GM23338 (cell line): Measurements from ENCODE around the gene WASF2. TPM values are rescaled to one million over a fixed set of nuclear protein-coding genes. Genes with fewer than 3 reads are reported as not detected.

Experiments
- ATAC-seq: fragments of 200-7000 bp; cut with Tn5 transposase; 3 replicates; pipeline ENCODE4 v1.9.1; 2020
- DNase-seq: peaks from one replicate; pipeline ENCODE4 v3.0.0-alpha.2; 2015; ENCODE audit warnings: low spot score
- H2AFZ ChIP-seq: fragments of 200-600 bp; sonication (generic); 2 replicates; pipeline ENCODE4 v1.8.0; 2016; ENCODE audit warnings: antibody characterized with exemption, mild to moderate bottlenecking, moderate library complexity
- H3F3A ChIP-seq: fragments of 200-600 bp; sonication (generic); replicated peaks from 2 replicates; pipeline ENCODE4 v1.8.0; 2017; ENCODE audit warnings: antibody characterized with exemption, mixed run types, low read depth
- H3K27ac ChIP-seq: fragments of 200-600 bp; sonication (generic); 2 replicates; pipeline ENCODE4 v1.6.1; 2016; ENCODE audit warnings: low read depth
- H3K27me3 ChIP-seq: fragments of 200-600 bp; sonication (generic); 2 replicates; pipeline ENCODE4 v1.8.0; 2016; ENCODE audit warnings: mild to moderate bottlenecking, mixed run types, moderate library complexity; ENCODE audit not compliant: insufficient read depth
- H3K36me3 ChIP-seq: fragments of 200-600 bp; sonication (generic); 2 replicates; pipeline ENCODE4 v1.8.0; 2016; ENCODE audit warnings: mild to moderate bottlenecking; ENCODE audit not compliant: insufficient read depth
- H3K4me1 ChIP-seq: fragments of 200-600 bp; sonication (generic); 2 replicates; pipeline ENCODE4 v1.8.0; 2016; ENCODE audit warnings: mild to moderate bottlenecking, moderate library complexity; ENCODE audit not compliant: insufficient read depth
- H3K4me2 ChIP-seq: fragments of 200-600 bp; sonication (generic); 2 replicates; pipeline ENCODE4 v1.7.1; 2017; ENCODE audit warnings: mixed run types
- H3K4me3 ChIP-seq: fragments of 200-600 bp; sonication (generic); 2 replicates; pipeline ENCODE4 v1.6.1; 2016; ENCODE audit warnings: mixed run types
- H3K79me2 ChIP-seq: fragments of 200-600 bp; sonication (generic); replicated peaks from 2 replicates; pipeline ENCODE4 v1.8.0; 2017; ENCODE audit warnings: mild to moderate bottlenecking; ENCODE audit not compliant: insufficient read depth
- H3K9me2 ChIP-seq: fragments of 200-600 bp; sonication (generic); 2 replicates; pipeline ENCODE4 v1.8.0; 2017; ENCODE audit not compliant: insufficient read depth
- H4K20me1 ChIP-seq: fragments of 200-600 bp; sonication (generic); replicated peaks from 2 replicates; pipeline ENCODE4 v1.8.0; 2017; ENCODE audit warnings: mild to moderate bottlenecking; ENCODE audit not compliant: insufficient read depth
- H3K27ac Mint-ChIP-seq: 2 replicates; pipeline ENCODE4 v1.8.0; 2020; ENCODE audit warnings: inconsistent platforms, mild to moderate bottlenecking, moderate library complexity, mixed read lengths
- H3K27me3 Mint-ChIP-seq: 3 replicates; pipeline ENCODE4 v1.8.0; 2022; ENCODE audit warnings: low read depth, mild to moderate bottlenecking, moderate library complexity, mixed read lengths, inconsistent platforms; ENCODE audit not compliant: insufficient read depth, poor library complexity
- H3K36me3 Mint-ChIP-seq: 3 replicates; pipeline ENCODE4 v1.8.0; 2021; ENCODE audit warnings: low read depth, mild to moderate bottlenecking, inconsistent platforms, moderate library complexity, mixed read lengths
- H3K4me1 Mint-ChIP-seq: 3 replicates; pipeline ENCODE4 v1.8.0; 2020; ENCODE audit warnings: mild to moderate bottlenecking, inconsistent platforms, mixed read lengths
- H3K4me3 Mint-ChIP-seq: 3 replicates; pipeline ENCODE4 v1.8.0; 2021; ENCODE audit warnings: moderate library complexity, mild to moderate bottlenecking, inconsistent platforms, mixed read lengths
- H3K9me3 Mint-ChIP-seq: 3 replicates; pipeline ENCODE4 v1.8.0; 2020; ENCODE audit warnings: moderate library complexity, mild to moderate bottlenecking, inconsistent platforms, mixed read lengths
- CREB1 ChIP-seq: fragments of 250-450 bp; sonication (Bioruptor Pico); IDR thresholded peaks from 2 replicates; pipeline ENCODE4 v1.5.0; 2020; ENCODE audit warnings: low read depth, mild to moderate bottlenecking, moderate library complexity
- EZH2 ChIP-seq: fragments of 200-600 bp; sonication (generic); IDR thresholded peaks from one replicate; pipeline ENCODE4 v1.8.0; 2017; ENCODE audit warnings: antibody characterized with exemption, mild to moderate bottlenecking, low read depth; ENCODE audit not compliant: unreplicated experiment
- EZH2phosphoT487 ChIP-seq: fragments of 200-600 bp; sonication (generic); IDR thresholded peaks from one replicate; pipeline ENCODE4 v1.8.1; 2018; ENCODE audit warnings: antibody characterized with exemption; ENCODE audit not compliant: unreplicated experiment
- NANOG ChIP-seq: IDR thresholded peaks from 2 replicates; pipeline ENCODE4 v1.6.1; 2016; ENCODE audit warnings: antibody characterized with exemption, borderline replicate concordance
- REST ChIP-seq: IDR thresholded peaks from one replicate; pipeline ENCODE4 v1.6.1; 2018; ENCODE audit warnings: antibody characterized with exemption; ENCODE audit not compliant: unreplicated experiment
- STAT1 ChIP-seq: IDR thresholded peaks from one replicate; pipeline ENCODE4 v1.6.1; 2016; ENCODE audit warnings: antibody characterized with exemption; ENCODE audit not compliant: unreplicated experiment
- ZNF114 ChIP-seq: fragments of 250-450 bp; sonication (Bioruptor Pico); IDR thresholded peaks from 2 replicates; pipeline ENCODE4 v1.5.0; 2020; ENCODE audit warnings: mild to moderate bottlenecking, moderate library complexity
- ZNF331 ChIP-seq: fragments of 250-450 bp; sonication (Bioruptor Pico); IDR thresholded peaks from 2 replicates; pipeline ENCODE4 v1.5.0; 2020; ENCODE audit warnings: low read depth, mild to moderate bottlenecking, moderate library complexity
- ZNF462 ChIP-seq: fragments of 250-450 bp; sonication (Bioruptor Pico); IDR thresholded peaks from 2 replicates; pipeline ENCODE4 v1.5.0; 2020; ENCODE audit warnings: mild to moderate bottlenecking, moderate library complexity
- polyA plus RNA-seq: library from polyadenylated mRNA; unstranded; fragments of >200 nt; fragmentation: Nextera tagmentation; extraction: Ambion mirVana; gene quantifications from 2 replicates; pipeline ENCODE4 v1.2.1, GENCODE V29; 2016
- total RNA-seq: library from RNA; depleted of rRNA; stranded (reverse); fragments of >200 nt; shearing (Covaris generic); gene quantifications from 2 replicates; pipeline ENCODE4 v1.2.3, GENCODE V29; 2014
- TF ChIP-seq, protein P1 (sequence below): IDR thresholded peaks from 2 replicates; pipeline ENCODE4 v1.6.1; 2016; ENCODE audit warnings: antibody characterized with exemption

Gene WASF2
- total and polyA plus RNA-seq, 2 experiments from 2014 or later = 40.9 to 95.6 TPM

- 0 out of 2 replicates have a peak, but pooled peaks cover 6% of the 10 kb centered on the region for H3K4me1 ChIP-seq
- TF ChIP-seq CREB1 (CRISPR knock-in tag) = no peak
- no peak for TF ChIP-seq REST
- TF ChIP-seq ZNF331 (CRISPR knock-in tag) = no peak
- TF ChIP-seq ZNF114 (CRISPR knock-in tag) = no peak
- TF ChIP-seq STAT1 = no peak
- TF ChIP-seq, protein P1, sequence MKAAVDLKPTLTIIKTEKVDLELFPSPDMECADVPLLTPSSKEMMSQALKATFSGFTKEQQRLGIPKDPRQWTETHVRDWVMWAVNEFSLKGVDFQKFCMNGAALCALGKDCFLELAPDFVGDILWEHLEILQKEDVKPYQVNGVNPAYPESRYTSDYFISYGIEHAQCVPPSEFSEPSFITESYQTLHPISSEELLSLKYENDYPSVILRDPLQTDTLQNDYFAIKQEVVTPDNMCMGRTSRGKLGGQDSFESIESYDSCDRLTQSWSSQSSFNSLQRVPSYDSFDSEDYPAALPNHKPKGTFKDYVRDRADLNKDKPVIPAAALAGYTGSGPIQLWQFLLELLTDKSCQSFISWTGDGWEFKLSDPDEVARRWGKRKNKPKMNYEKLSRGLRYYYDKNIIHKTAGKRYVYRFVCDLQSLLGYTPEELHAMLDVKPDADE = no peak
- TF ChIP-seq EZH2 = no peak
- no peak for TF ChIP-seq NANOG
- TF ChIP-seq EZH2phosphoT487 = no peak
- Mint-ChIP-seq H3K27ac (0 out of 2 replicates have a peak overlapping the region, but pooled peaks have one; percentile 20), H3K9me3 (no peaks in the 10 kb centered on the region), H3K36me3 (peaks cover 11% of the 10 kb centered on the region; the same call in 2 of the 3 replicates), H3K4me3 (no peak overlapping the region), H3K27me3 (peaks cover 2% of the 10 kb centered on the region), H3K4me1 (peaks cover 20% of the 10 kb centered on the region)
- no peaks in the 10 kb centered on the region for H3K9me2 ChIP-seq
- H3K79me2 ChIP-seq = peaks cover 32% of the 10 kb centered on the region
- no peaks in the 10 kb centered on the region for H3K27me3 ChIP-seq
- ATAC-seq (no peak), DNase-seq (no peak)
- H4K20me1 ChIP-seq = peaks cover 22% of the 10 kb centered on the region
- no peaks in the 10 kb centered on the region for H3K36me3 ChIP-seq
- H3K4me3 ChIP-seq = no peak overlapping the region
- H2AFZ ChIP-seq = no peak overlapping the region
- no peak overlapping the region; the same call in 1 of the 2 replicates for H3K27ac ChIP-seq
- peaks cover 8% of the 10 kb centered on the region; the same call in 1 of the 2 replicates for H3F3A ChIP-seq
- H3K4me2 ChIP-seq = no peak overlapping the region
Measured at GRCh38 chr1:27451343-27451742, 38.6 kb downstream of the WASF2 start.

- H3K4me3 Mint-ChIP-seq = no peak overlapping the region
- Histone ChIP-seq H2AFZ (no peak overlapping the region), H4K20me1 (peaks cover 22% of the 10 kb centered on the region), H3K27ac (peak overlapping the region; percentile 66; the same call in 1 of the 2 replicates), H3K4me2 (no peak overlapping the region), H3K4me1 (0 out of 2 replicates have a peak, but pooled peaks cover 6% of the 10 kb centered on the region), H3F3A (peaks cover 8% of the 10 kb centered on the region; the same call in 1 of the 2 replicates), H3K4me3 (no peak overlapping the region), H3K27me3 (no peaks in the 10 kb centered on the region), H3K9me2 (no peaks in the 10 kb centered on the region), H3K79me2 (peaks cover 37% of the 10 kb centered on the region), H3K36me3 (no peaks in the 10 kb centered on the region)
- H3K36me3 Mint-ChIP-seq = peaks cover 5% of the 10 kb centered on the region; the same call in 1 of the 3 replicates
- ATAC-seq = no peak
- H3K27me3 Mint-ChIP-seq = peaks cover 4% of the 10 kb centered on the region
- H3K4me1 Mint-ChIP-seq = peaks cover 27% of the 10 kb centered on the region
- no peak for DNase-seq
- no peak overlapping the region for H3K27ac Mint-ChIP-seq
- TF ChIP-seq NANOG (no peak), ZNF462 (CRISPR knock-in tag) (no peak)
- H3K9me3 Mint-ChIP-seq = no peaks in the 10 kb centered on the region
Measured at GRCh38 chr1:27448982-27449381, 41.0 kb downstream of the WASF2 start.
